HG02588 (cell line): Measurements from ENCODE around the gene MED10.

Experiments
- ATAC-seq: cut with Tn5 transposase; IDR thresholded peaks from one replicate; pipeline ENCODE4 v1.9.1; 2021; ENCODE audit warnings: mild to moderate bottlenecking, moderate library complexity; ENCODE audit not compliant: unreplicated experiment

The MED10 gene

GRCh38 chr5:6353602-6354302 lies 24.6 kb downstream of the MED10 start:
- ATAC-seq, result no peak

DNA sequence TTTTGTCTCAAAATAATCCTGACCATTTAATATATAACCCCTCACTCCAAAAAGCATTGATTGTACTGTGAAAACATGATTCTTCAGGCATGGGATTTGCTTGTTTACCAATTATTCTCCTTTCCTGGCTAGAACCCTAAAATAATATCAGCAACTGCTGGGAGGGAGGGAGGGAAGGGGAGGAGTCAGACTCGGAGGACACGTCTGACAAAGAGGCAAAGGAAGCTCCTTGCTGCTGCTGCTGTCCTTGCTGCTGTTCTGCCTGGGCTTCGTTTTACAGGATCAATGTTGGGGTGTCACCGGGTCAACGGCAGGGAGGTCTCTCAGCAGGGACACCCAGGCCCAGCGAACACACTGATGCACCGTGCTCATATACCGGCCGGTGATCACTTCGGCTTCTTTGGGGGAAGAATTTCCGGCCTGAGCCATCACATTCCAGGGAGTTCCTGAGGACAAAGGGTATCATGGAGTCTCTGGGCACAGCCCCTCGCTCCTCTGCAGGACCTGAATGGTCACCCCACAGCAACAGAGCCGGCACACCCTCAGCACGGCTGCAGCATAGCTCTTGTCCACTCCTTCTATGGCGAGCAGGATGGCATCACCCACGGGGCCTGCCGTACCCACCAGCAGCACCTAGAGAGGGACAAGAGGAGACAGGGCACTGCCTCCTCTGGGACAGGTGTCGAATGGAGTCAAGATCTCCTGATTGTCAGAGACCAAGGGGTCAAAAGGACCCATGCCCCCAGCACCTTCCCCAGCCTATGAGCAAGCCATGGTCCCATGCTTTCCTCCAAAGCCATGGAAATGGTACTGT lies 27.9 kb downstream of the MED10 start:
- ATAC-seq, result no peak

GRCh38 chr5:6349387-6349786 lies 29.0 kb downstream of the MED10 start:
- ATAC-seq, result no peak

DNA sequence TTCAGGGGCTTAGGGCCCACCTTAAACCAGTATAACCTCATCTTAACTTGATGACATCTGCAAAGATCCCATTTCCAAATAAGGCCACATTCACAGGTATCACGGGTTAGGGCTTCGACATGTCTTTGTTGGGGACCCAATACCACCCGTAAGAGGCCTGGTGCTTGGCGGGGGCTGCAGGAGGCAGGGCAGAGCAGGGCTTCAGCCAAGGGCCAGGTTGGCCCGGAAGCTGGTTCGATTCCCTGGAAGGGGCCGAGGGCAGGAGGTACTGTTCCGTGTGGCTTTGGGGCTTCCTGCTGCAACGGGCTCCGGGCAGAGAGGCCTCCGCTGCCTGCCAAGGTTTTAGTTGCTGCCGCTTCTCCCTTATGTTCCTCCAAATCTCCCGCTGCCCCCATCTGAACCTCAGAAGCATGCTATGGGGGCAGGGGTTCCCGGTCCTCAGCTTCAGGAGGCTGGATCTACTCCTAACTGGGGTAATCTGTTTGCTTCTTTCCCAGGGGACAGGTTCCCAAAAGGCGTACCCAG lies 29.8 kb downstream of the MED10 start:
- ATAC-seq, result no peak

DNA sequence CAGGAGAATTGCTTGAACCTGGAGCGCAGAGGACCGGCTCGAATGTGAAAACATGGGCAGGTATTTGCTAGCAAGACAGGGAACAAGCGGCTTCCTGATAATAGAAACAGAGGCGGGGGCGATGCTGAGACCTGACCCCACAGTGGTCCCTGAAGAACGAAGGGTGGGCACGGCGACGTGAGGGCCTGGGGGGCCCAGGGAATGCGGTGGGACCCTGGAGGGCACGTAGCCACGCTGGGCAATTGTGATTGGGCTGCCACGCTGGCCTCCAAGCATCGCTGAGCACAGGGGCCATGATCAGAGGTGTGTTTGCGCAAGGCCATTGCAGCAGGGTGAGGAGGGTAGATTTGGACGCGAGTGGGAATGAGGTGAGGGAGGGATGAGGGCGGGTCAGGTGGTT lies 30.7 kb downstream of the MED10 start:
- ATAC-seq, result no peak

DNA sequence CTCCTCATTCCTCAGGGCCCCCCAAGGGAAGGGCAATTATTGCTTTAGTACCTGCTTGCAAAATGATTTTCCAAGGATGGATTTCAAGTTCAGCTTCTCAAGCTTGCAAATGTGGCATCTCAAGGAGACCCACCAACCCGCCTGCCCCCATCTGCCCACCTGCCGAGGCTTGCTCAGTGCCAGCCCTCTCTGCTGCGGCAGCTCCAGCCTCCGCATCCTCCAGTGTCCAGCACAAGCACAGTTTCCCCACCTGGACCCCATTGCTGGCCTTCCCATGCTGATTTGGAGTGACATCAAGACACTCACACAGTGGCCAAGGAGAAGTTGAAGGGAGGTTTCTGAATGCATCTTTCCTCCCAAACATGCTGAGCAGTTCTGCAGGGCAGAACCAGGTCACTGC lies 31.2 kb downstream of the MED10 start:
- no peak for ATAC-seq

DNA sequence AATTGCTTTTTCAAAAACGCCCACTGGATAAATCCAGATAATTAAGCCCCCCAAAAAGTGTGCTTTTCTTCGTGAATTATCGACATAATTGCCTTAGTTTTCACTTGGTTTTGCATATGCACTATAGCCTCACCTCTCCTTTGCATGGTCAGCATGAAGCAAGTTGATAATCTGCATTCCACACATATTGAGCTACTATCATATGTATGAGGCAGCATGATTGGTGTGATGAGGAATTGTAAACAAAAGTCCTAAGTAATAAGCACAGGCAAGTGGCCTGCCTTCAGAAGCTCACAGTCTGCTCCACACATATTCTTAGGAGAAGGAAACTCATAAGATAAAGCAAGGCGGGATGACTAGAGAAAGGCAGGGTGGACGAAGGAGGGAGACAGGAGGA lies 33.8 kb downstream of the MED10 start:
- no peak for ATAC-seq

DNA sequence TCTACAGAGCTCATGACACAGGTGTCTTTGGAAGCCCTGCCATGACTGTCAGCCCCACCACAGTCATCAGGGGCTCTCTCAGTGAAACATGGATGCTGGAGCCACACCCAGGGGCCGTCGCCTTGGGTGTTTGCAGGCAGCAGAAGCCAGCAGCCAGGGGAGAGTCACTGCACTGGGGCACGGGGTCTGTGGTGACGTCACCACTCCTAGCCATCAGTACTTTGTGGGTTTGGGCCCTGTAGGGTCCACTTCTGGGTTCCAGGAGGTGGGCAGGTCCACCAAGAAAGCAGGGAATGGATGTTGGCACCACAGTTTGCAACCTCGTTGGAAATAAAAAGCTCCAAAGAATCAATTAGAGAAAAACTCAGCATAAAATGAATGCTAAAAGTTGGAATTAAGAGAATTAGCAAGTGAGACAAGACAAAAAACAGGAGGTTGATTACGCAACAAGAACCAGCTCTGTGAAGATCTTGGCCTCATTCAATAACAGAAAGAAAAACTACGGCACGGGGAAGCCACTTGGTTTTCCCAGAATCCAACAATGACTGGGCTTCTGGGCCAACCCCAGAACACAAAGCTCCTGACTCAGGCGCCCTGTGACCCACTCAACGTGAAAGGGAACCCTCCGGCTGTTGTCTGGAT lies 34.3 kb downstream of the MED10 start:
- ATAC-seq, result no peak

DNA sequence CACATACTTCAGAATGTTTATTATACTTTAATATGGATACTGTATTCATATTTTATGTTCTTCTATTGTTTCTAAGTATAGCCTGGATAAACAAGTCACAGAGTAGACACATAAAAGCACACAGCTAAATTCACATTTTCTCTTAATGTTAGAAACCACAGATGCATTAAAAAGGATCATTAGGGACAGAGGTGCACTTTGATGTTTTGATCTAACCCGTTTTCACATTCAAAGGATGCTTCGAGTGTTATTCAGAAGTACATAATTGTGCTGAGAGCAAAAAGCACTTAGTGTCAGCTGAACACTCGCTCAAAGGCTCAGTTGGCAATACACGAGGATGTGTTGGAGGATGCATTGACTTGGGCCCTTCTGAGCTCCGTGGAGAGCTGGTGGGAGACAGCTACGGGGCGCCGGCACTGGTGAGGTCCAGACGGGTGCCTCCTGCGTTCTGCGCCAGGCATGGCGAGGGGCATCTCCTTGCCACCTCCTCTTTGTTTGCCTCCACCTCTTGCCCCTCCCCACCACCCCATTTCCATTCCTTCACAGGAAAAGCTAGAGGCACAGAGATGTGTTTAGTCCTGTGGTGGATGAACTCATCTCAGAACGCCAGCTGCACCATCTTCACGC lies 35.5 kb downstream of the MED10 start:
- no peak for ATAC-seq

DNA sequence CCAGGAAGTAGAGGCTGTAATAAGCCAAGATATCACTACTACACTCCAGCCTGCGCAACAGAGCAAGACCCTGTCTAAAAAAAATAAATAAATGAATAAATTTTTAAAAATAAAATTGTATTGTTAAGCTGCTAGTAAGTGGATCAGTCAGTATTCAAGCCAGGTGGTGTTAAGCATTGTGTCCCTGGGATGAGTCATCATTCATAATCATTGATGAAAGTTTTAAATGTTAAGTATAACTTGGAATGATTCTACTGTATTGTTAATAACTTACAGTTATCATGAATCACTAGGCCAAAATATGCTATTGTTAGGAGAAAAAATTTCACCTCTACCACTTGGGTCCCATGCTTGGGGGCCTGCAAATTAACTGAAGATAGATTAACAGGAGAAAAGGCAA lies 38.2 kb downstream of the MED10 start:
- ATAC-seq, result no peak

- no peak for ATAC-seq
These were observed 39.5 kb downstream of the MED10 start for GRCh38 chr5:6338871-6339270.

GRCh38 chr5:6338135-6338534 lies 40.2 kb downstream of the MED10 start:
- no peak for ATAC-seq

- ATAC-seq, result no peak
These were observed 45.0 kb downstream of the MED10 start for GRCh38 chr5:6333182-6333905.

DNA sequence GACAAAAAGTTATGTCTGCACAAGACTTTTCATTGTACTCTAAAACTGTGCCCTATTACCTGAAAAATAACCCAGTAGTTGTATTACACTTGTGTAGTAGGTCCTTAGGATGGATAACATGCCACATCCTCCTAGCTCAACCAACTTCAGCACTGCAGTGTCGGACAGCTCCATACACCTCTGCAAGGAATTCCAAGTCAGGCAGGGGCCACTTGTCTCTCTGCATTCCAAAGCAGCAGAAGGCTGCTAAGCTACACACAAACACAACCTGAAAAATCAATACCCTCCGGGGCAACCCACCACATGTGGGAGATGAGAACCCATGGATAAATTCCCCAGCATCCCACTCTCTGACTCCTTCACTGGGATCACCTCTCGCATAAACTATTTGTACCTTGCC lies 50.2 kb downstream of the MED10 start:
- no peak for ATAC-seq

- no peak for ATAC-seq
These were observed 51.6 kb downstream of the MED10 start for GRCh38 chr5:6326776-6327175.

DNA sequence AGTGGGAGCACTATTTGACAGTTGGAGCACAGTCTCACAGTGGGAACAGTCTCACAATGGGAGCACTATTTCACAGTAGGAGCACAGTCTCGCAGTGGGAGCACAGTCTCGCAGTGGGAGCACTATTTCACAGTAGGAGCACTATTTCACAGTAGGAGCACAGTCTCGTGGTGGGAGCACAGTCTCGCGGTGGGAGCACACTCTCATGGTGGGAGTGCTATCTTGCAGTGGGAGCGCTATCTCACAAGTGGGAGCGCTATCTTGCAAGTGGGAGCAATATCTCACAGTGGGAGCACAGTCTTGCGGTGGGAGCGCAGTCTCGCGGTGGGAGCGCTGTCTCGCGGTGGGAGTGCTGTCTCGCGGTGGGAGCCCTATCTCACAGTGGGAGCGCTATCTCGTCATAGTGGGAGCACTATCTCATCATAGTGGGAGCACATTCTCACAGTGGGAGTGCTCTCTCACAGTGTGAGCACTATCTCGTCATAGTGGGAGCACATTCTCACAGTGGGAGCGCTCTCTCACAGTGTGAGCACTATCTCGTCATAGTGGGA lies 56.1 kb downstream of the MED10 start:
- ATAC-seq, result no peak
